ENCODE measurements around the gene SMYD5.
A peak's percentile ranks its signal among the peaks of the same experiment; 100 is the strongest.
"Not testable (repeated sequence)": the region's sequence is repeated elsewhere in the genome, so short reads cannot be mapped to it uniquely, and the experiment has no call there.

The SMYD5 gene

GRCh38 chr2:73214120-73215035, at the start of gene SMYD5:
SMYD5 (plus strand) TSS chr2:73214245; CDS start chr2:73214267, 22 bp downstream.
- peak; percentile 87 to 90 for DNase-seq (ENCODE audit: low read depth in 1 of 2, low spot score in 1 of 2)

- not testable (repeated sequence) for DNase-seq (ENCODE audit: low read depth in 1 of 2, low spot score in 1 of 2)
Measured at GRCh38 chr2:73165978-73166377, 48.1 kb upstream of the SMYD5 start.

- DNase-seq (ENCODE audit: low read depth in 1 of 2, low spot score in 1 of 2) = not testable (repeated sequence)
Measured at GRCh38 chr2:73166813-73167212, 47.2 kb upstream of the SMYD5 start.

- not testable (repeated sequence) for DNase-seq (ENCODE audit: low read depth in 1 of 2, low spot score in 1 of 2)
Measured at GRCh38 chr2:73168348-73168747, 45.7 kb upstream of the SMYD5 start.

GRCh38 chr2:73170341-73170740, 43.7 kb upstream of the SMYD5 start:
- DNase-seq (ENCODE audit: low read depth in 1 of 2, low spot score in 1 of 2) = not testable (repeated sequence)

- DNase-seq (ENCODE audit: low read depth in 1 of 2, low spot score in 1 of 2) = peak in 1 of 2 donors; percentile 51
Measured at GRCh38 chr2:73172963-73173362, 41.1 kb upstream of the SMYD5 start.

- no peak for DNase-seq (ENCODE audit: low read depth in 1 of 2, low spot score in 1 of 2)
Measured at GRCh38 chr2:73173781-73174180, 40.3 kb upstream of the SMYD5 start.

- no peak for DNase-seq (ENCODE audit: low read depth in 1 of 2, low spot score in 1 of 2)
Measured at GRCh38 chr2:73174244-73174643, 39.8 kb upstream of the SMYD5 start.

- DNase-seq (ENCODE audit: low read depth in 1 of 2, low spot score in 1 of 2) = no peak
Measured at GRCh38 chr2:73174941-73175662, 38.9 kb upstream of the SMYD5 start.

- DNase-seq (ENCODE audit: low read depth in 1 of 2, low spot score in 1 of 2) = peak; percentile 44 to 47
Measured at GRCh38 chr2:73175663-73176204, 38.3 kb upstream of the SMYD5 start.

GRCh38 chr2:73176205-73176880, 37.7 kb upstream of the SMYD5 start:
- DNase-seq (ENCODE audit: low read depth in 1 of 2, low spot score in 1 of 2) = no peak

- DNase-seq (ENCODE audit: low read depth in 1 of 2, low spot score in 1 of 2) = peak; percentile 81
Measured at GRCh38 chr2:73176881-73177644, 37.0 kb upstream of the SMYD5 start.

GRCh38 chr2:73177645-73178255, 36.3 kb upstream of the SMYD5 start:
- DNase-seq (ENCODE audit: low read depth in 1 of 2, low spot score in 1 of 2) = no peak

- DNase-seq (ENCODE audit: low read depth in 1 of 2, low spot score in 1 of 2) = no peak
Measured at GRCh38 chr2:73185965-73186364, 28.1 kb upstream of the SMYD5 start.

GRCh38 chr2:73187549-73187948, 26.5 kb upstream of the SMYD5 start:
- DNase-seq (ENCODE audit: low read depth in 1 of 2, low spot score in 1 of 2) = no peak

- DNase-seq (ENCODE audit: low read depth in 1 of 2, low spot score in 1 of 2) = no peak
Measured at GRCh38 chr2:73197579-73197978, 16.5 kb upstream of the SMYD5 start.

GRCh38 chr2:73200281-73200680, 13.8 kb upstream of the SMYD5 start:
- not testable (repeated sequence) for DNase-seq (ENCODE audit: low read depth in 1 of 2, low spot score in 1 of 2)

- DNase-seq (ENCODE audit: low read depth in 1 of 2, low spot score in 1 of 2) = no peak
Measured at GRCh38 chr2:73202156-73203054, 11.6 kb upstream of the SMYD5 start, which contains the start of gene NOTO. NOTO (plus strand) TSS chr2:73202574; CDS start chr2:73202667, 93 bp downstream.
